Keratinocyte (primary cell): ENCODE measurements around the gene PDZD7. TPM values are rescaled to one million over a fixed set of nuclear protein-coding genes. Genes with fewer than 3 reads are reported as not detected.

Source experiments
- DNase-seq: peaks from one replicate; pipeline ENCODE4 v3.0.0-alpha.2; 2011; ENCODE audit warnings: low read depth, missing footprints, low spot score
- FAIRE-seq: peaks from 2 replicates; lab custom pipeline; 2011; peaks lifted over from hg19 to GRCh38; lab: Jason Lieb, UNC
- H2AFZ ChIP-seq: 2 replicates; pipeline ENCODE4 v1.6.0; 2012; ENCODE audit warnings: low read length, control low read depth, inconsistent platforms; ENCODE audit not compliant: control insufficient read depth
- H3K27ac ChIP-seq: 2 replicates; pipeline ENCODE4 v1.5.1; 2011; ENCODE audit warnings: low read length; ENCODE audit not compliant: control insufficient read depth, insufficient read depth
- H3K27me3 ChIP-seq: 3 replicates; pipeline ENCODE4 v1.6.0; 2011; ENCODE audit warnings: low read length; ENCODE audit not compliant: control insufficient read depth, insufficient read depth; ENCODE audit errors: extremely low read depth
- H3K36me3 ChIP-seq, 2 experiments: 2 replicates in 1 of 2; 3 replicates in 1 of 2; pipeline ENCODE4 v1.5.1; 2011; ENCODE audit warnings: low read length in 2 of 2, mild to moderate bottlenecking in 1 of 2; ENCODE audit not compliant: control insufficient read depth in 2 of 2, insufficient read depth in 2 of 2; ENCODE audit errors: extremely low read depth in 1 of 2
- H3K4me1 ChIP-seq: 3 replicates; pipeline ENCODE4 v1.5.1; 2011; ENCODE audit warnings: low read length; ENCODE audit not compliant: control insufficient read depth, insufficient read depth; ENCODE audit errors: extremely low read depth
- H3K4me2 ChIP-seq: 3 replicates; pipeline ENCODE4 v1.6.0; 2011; ENCODE audit warnings: low read depth, low read length; ENCODE audit not compliant: control insufficient read depth, insufficient read depth; ENCODE audit errors: extremely low read depth
- H3K4me3 ChIP-seq, 3 experiments: fragments of 200-600 bp in 1 of 3; sonication (generic) in 1 of 3; 2 replicates in 2 of 3; 3 replicates in 1 of 3; pipeline ENCODE4 v1.5.1; 2011 to 2016; ENCODE audit warnings: low read length in 3 of 3, mild to moderate bottlenecking in 3 of 3, control low read depth in 2 of 3, inconsistent platforms in 1 of 3, low read depth in 1 of 3, mixed read lengths in 1 of 3, mixed run types in 1 of 3, moderate library complexity in 1 of 3; ENCODE audit not compliant: control insufficient read depth in 2 of 3, insufficient read depth in 2 of 3; ENCODE audit errors: extremely low read depth in 1 of 3
- H3K79me2 ChIP-seq: 2 replicates; pipeline ENCODE4 v1.6.0; 2012; ENCODE audit warnings: low read length; ENCODE audit not compliant: control insufficient read depth, insufficient read depth
- H3K9ac ChIP-seq: 3 replicates; pipeline ENCODE4 v1.6.0; 2011; ENCODE audit warnings: low read length; ENCODE audit not compliant: control insufficient read depth, insufficient read depth; ENCODE audit errors: extremely low read depth
- H3K9me1 ChIP-seq: 3 replicates; pipeline ENCODE4 v1.6.0; 2011; ENCODE audit warnings: low read length; ENCODE audit not compliant: control insufficient read depth, insufficient read depth; ENCODE audit errors: extremely low read depth
- H3K9me3 ChIP-seq: 2 replicates; pipeline ENCODE4 v1.5.1; 2012; ENCODE audit warnings: low read depth, low read length; ENCODE audit not compliant: control insufficient read depth
- H4K20me1 ChIP-seq: 3 replicates; pipeline ENCODE4 v1.6.0; 2011; ENCODE audit warnings: low read length; ENCODE audit not compliant: control insufficient read depth, insufficient read depth; ENCODE audit errors: extremely low read depth
- CTCF ChIP-seq, 3 experiments: IDR thresholded peaks in 1 of 3; conservative IDR thresholded peaks in 1 of 3; optimal IDR thresholded peaks in 1 of 3; 2 replicates in 2 of 3; 3 replicates in 1 of 3; pipeline versions ENCODE3 to v1.5.1; 2011; ENCODE audit warnings: low read length in 3 of 3, mild to moderate bottlenecking in 3 of 3, moderate library complexity in 2 of 3, control low read depth in 1 of 3, inconsistent platforms in 1 of 3; ENCODE audit not compliant: insufficient read depth in 2 of 3; ENCODE audit errors: extremely low read depth in 1 of 3
- EZH2 ChIP-seq: IDR thresholded peaks from one replicate; pipeline ENCODE4 v1.6.1; 2012; ENCODE audit warnings: inconsistent platforms, mild to moderate bottlenecking, low read length, moderate library complexity
- dilution Hi-C: fragments of 300-500 bp; cut with MboI; formaldehyde crosslinking; loops from one replicate; pipeline ENCODE4 v1.7.0; 2020; ENCODE audit warnings: low sequenced_read_pairs; ENCODE audit not compliant: extremely low pct_ligation_motif_present
- polyA plus RNA-seq, 5 experiments: library from polyadenylated mRNA; depleted of rRNA in 3 of 5; stranded (reverse) in 3 of 5; stranded (forward) in 1 of 5; unstranded in 1 of 5; fragments of >200 nt; gene quantifications; 1 replicate in 1 of 5; 2 replicates in 3 of 5; 3 replicates in 1 of 5; pipeline versions ENCODE4 v1.2.1 to v1.2.3, GENCODE V29; 2011 to 2012; ENCODE audit warnings: missing spikeins in 2 of 5, low read depth in 1 of 5, low replicate concordance in 1 of 5

PDZD7 gene
- polyA plus RNA-seq, 1 donor (not counting 4 experiments of a cell fraction or from before 2014, with no cell fraction given): 0.54 TPM

GRCh38 chr10:101061624-101062231, 30.8 kb upstream of the PDZD7 start, which contains the start of gene KAZALD1:
Gene KAZALD1 (plus strand): TSS chr10:101061989. CDS start chr10:101062593, 604 bp downstream.
- H2AFZ ChIP-seq: peak within 1 kb of the TSS; percentile 100
- FAIRE-seq: no peak
- H3K4me2 ChIP-seq: peak within 1 kb of the TSS; percentile 96
- no peaks in the 10 kb centered on the region for H3K9me1 ChIP-seq
- H3K4me3 ChIP-seq: peak within 1 kb of the TSS; percentile 85 to 96 (median 95)
- peak within 1 kb of the TSS; percentile 98 for H3K9ac ChIP-seq
- no peaks in the 10 kb centered on the region for H3K9me3 ChIP-seq
- H3K4me1 ChIP-seq: peaks cover 25% of the 10 kb centered on the region
- TF ChIP-seq EZH2 (no peak), CTCF (optimal IDR thresholded peaks at IDR 0.05 in 1 of 3, IDR thresholded peaks at IDR 0.05 in 1 of 3, conservative IDR thresholded peaks at IDR 0.05 in 1 of 3; ENCODE audit: extremely low read depth in 1 of 3, insufficient read depth in 2 of 3, low read length in 3 of 3) (no peak)
- no peaks in the 10 kb centered on the region for H4K20me1 ChIP-seq
- DNase-seq: no peak
- H3K36me3 ChIP-seq: no peaks in the 10 kb centered on the region
- H3K79me2 ChIP-seq: peaks cover 6% of the 10 kb centered on the region
- peak within 1 kb of the TSS; percentile 97 for H3K27ac ChIP-seq
- peaks cover 26% of the 10 kb centered on the region for H3K27me3 ChIP-seq
- dilution Hi-C loops: no loop called here

GRCh38 chr10:101060951-101061623, 30.2 kb upstream of the PDZD7 start:
- no peaks in the 10 kb centered on the region for H3K36me3 ChIP-seq
- H3K4me2 ChIP-seq: peak overlapping the region; percentile 96
- peaks cover 19% of the 10 kb centered on the region for H3K4me1 ChIP-seq
- dilution Hi-C loops: no loop called here
- peak overlapping the region; percentile 97 for H3K27ac ChIP-seq
- H3K9me1 ChIP-seq: no peaks in the 10 kb centered on the region
- no peaks in the 10 kb centered on the region for H3K9me3 ChIP-seq
- H3K4me3 ChIP-seq: peak overlapping the region; percentile 85 to 96 (median 95)
- H3K27me3 ChIP-seq: peaks cover 26% of the 10 kb centered on the region
- TF ChIP-seq CTCF (optimal IDR thresholded peaks at IDR 0.05 in 1 of 3, IDR thresholded peaks at IDR 0.05 in 1 of 3, conservative IDR thresholded peaks at IDR 0.05 in 1 of 3; ENCODE audit: extremely low read depth in 1 of 3, insufficient read depth in 2 of 3, low read length in 3 of 3) (no peak), EZH2 (no peak)
- no peaks in the 10 kb centered on the region for H4K20me1 ChIP-seq
- DNase-seq (no peak), FAIRE-seq (no peak)
- H3K9ac ChIP-seq: peak overlapping the region; percentile 98
- H2AFZ ChIP-seq: peak overlapping the region; percentile 100
- peaks cover 6% of the 10 kb centered on the region for H3K79me2 ChIP-seq
